Parathyroid adenoma (tissue), 2 donors: ENCODE measurements around the gene COBLL1.

Source experiments
- H2AFZ ChIP-seq: fragments of 300-600 bp; sonication (generic); one replicate; pipeline ENCODE4 v1.7.0; 2017; ENCODE audit warnings: antibody characterized with exemption, mild to moderate bottlenecking
- H3K27ac ChIP-seq: fragments of 300-600 bp; sonication (generic); one replicate; pipeline ENCODE4 v1.7.0; 2017
- H3K27me3 ChIP-seq: fragments of 300-600 bp; sonication (generic); one replicate; pipeline ENCODE4 v1.7.0; 2017; ENCODE audit warnings: low read length; ENCODE audit not compliant: control insufficient read depth, insufficient read depth
- H3K36me3 ChIP-seq: fragments of 300-600 bp; sonication (generic); one replicate; pipeline ENCODE4 v1.7.0; 2017; ENCODE audit warnings: low read length; ENCODE audit not compliant: control insufficient read depth, insufficient read depth
- H3K4me1 ChIP-seq: fragments of 300-600 bp; sonication (generic); one replicate; pipeline ENCODE4 v1.7.0; 2017; ENCODE audit warnings: control low read depth
- H3K4me2 ChIP-seq: fragments of 300-600 bp; sonication (generic); one replicate; pipeline ENCODE4 v1.7.0; 2017; ENCODE audit warnings: low read length
- H3K4me3 ChIP-seq: fragments of 300-600 bp; sonication (generic); one replicate; pipeline ENCODE4 v1.7.0; 2017; ENCODE audit warnings: low read depth, low read length
- H3K79me2 ChIP-seq: fragments of 300-600 bp; sonication (generic); one replicate; pipeline ENCODE4 v1.7.0; 2017; ENCODE audit warnings: control low read depth
- H3K9ac ChIP-seq: fragments of 300-600 bp; sonication (generic); one replicate; pipeline ENCODE4 v1.7.0; 2017; ENCODE audit warnings: mild to moderate bottlenecking
- H3K9me3 ChIP-seq: fragments of 300-600 bp; sonication (generic); one replicate; pipeline ENCODE4 v1.7.0; 2017; ENCODE audit warnings: low read length; ENCODE audit not compliant: control insufficient read depth
- CTCF ChIP-seq: fragments of 300-600 bp; sonication (generic); IDR thresholded peaks from one replicate; pipeline ENCODE4 v1.7.0; 2017; ENCODE audit warnings: antibody characterized with exemption, mild to moderate bottlenecking
- donor health status: primary hyperparathyroidism.

Gene COBLL1

GRCh38 chr2:164655750-164656149 lies 185.9 kb downstream of the COBLL1 start:
- Histone ChIP-seq H3K4me2 (no peak overlapping the region), H3K79me2 (no peaks in the 10 kb centered on the region), H3K36me3 (no peaks in the 10 kb centered on the region), H3K9me3 (no peaks in the 10 kb centered on the region), H3K27me3 (no peaks in the 10 kb centered on the region), H3K27ac (no peak overlapping the region), H3K4me1 (no peaks in the 10 kb centered on the region), H3K9ac (no peak overlapping the region), H3K4me3 (no peak overlapping the region), H2AFZ (no peak overlapping the region)
- TF ChIP-seq CTCF, result no peak

GRCh38 chr2:164655336-164655735 lies 186.3 kb downstream of the COBLL1 start:
- no peaks in the 10 kb centered on the region for H3K4me1 ChIP-seq
- H3K27ac ChIP-seq, result no peak overlapping the region
- H3K27me3 ChIP-seq, result no peaks in the 10 kb centered on the region
- no peak overlapping the region for H3K4me2 ChIP-seq
- H3K9ac ChIP-seq, result no peak overlapping the region
- TF ChIP-seq CTCF, result no peak
- H3K36me3 ChIP-seq, result no peaks in the 10 kb centered on the region
- no peaks in the 10 kb centered on the region for H3K79me2 ChIP-seq
- no peak overlapping the region for H3K4me3 ChIP-seq
- no peaks in the 10 kb centered on the region for H3K9me3 ChIP-seq
- no peak overlapping the region for H2AFZ ChIP-seq

GRCh38 chr2:164651361-164651760 lies 190.3 kb downstream of the COBLL1 start:
- Histone ChIP-seq H2AFZ (no peak overlapping the region), H3K4me2 (no peak overlapping the region), H3K9ac (no peak overlapping the region), H3K4me1 (no peaks in the 10 kb centered on the region), H3K36me3 (no peaks in the 10 kb centered on the region), H3K4me3 (no peak overlapping the region), H3K9me3 (no peaks in the 10 kb centered on the region), H3K27me3 (no peaks in the 10 kb centered on the region), H3K27ac (no peak overlapping the region), H3K79me2 (no peaks in the 10 kb centered on the region)
- TF ChIP-seq CTCF, result no peak

GRCh38 chr2:164644036-164644700 lies 197.5 kb downstream of the COBLL1 start:
- H3K9ac ChIP-seq, result no peak overlapping the region
- H3K27me3 ChIP-seq, result no peaks in the 10 kb centered on the region
- H3K4me1 ChIP-seq, result no peaks in the 10 kb centered on the region
- no peaks in the 10 kb centered on the region for H3K36me3 ChIP-seq
- TF ChIP-seq CTCF, result no peak
- H2AFZ ChIP-seq, result no peak overlapping the region
- no peaks in the 10 kb centered on the region for H3K79me2 ChIP-seq
- H3K9me3 ChIP-seq, result no peaks in the 10 kb centered on the region
- H3K27ac ChIP-seq, result no peak overlapping the region
- H3K4me3 ChIP-seq, result no peak overlapping the region
- no peak overlapping the region for H3K4me2 ChIP-seq

GRCh38 chr2:164642946-164643555 lies 198.6 kb downstream of the COBLL1 start:
- Histone ChIP-seq H3K79me2 (no peaks in the 10 kb centered on the region), H3K36me3 (no peaks in the 10 kb centered on the region), H3K4me3 (no peak overlapping the region), H3K27ac (no peak overlapping the region), H2AFZ (no peak overlapping the region), H3K4me2 (no peak overlapping the region), H3K9me3 (no peaks in the 10 kb centered on the region), H3K4me1 (no peaks in the 10 kb centered on the region), H3K27me3 (no peaks in the 10 kb centered on the region), H3K9ac (no peak overlapping the region)
- no peak for TF ChIP-seq CTCF
